Dedifferentiated amniotic fluid mesenchymal stem cell (primary cell): ENCODE data around the gene FBXL16.

Experiments
- DNase-seq: peaks from one replicate; pipeline ENCODE4 v3.0.0-alpha.2; 2016; ENCODE audit errors: extremely low spot score

FBXL16 gene

DNA sequence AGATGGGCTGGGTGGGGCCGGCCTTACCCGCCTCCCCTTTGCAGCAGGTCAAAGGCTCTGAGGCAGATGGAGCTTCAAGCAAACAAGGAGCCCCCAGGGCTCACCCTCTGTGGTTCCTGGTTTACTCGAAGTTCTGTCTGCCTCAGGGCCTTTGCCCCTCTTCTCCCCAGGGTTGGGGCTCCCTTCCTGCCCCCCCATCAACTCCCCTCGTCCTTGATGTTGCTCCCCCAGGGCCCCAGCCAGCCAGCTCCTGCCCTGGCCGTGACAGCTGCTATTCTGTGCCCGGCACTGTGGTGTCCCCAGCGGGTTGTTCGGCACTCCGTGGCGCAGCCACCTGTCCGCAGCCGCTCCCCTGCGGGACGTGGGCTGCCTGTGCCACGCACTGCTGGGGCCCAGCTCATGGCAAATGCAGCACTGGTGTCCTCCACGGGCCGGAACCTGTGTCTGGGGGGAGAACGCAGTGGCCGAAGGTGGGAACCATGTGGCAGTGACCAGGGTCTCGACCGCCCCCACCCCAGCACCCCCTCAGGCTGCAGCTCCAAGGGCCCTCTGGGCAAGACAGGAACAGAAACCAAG lies 5.0 kb upstream of the FBXL16 start:
- DNase-seq = no peak

DNA sequence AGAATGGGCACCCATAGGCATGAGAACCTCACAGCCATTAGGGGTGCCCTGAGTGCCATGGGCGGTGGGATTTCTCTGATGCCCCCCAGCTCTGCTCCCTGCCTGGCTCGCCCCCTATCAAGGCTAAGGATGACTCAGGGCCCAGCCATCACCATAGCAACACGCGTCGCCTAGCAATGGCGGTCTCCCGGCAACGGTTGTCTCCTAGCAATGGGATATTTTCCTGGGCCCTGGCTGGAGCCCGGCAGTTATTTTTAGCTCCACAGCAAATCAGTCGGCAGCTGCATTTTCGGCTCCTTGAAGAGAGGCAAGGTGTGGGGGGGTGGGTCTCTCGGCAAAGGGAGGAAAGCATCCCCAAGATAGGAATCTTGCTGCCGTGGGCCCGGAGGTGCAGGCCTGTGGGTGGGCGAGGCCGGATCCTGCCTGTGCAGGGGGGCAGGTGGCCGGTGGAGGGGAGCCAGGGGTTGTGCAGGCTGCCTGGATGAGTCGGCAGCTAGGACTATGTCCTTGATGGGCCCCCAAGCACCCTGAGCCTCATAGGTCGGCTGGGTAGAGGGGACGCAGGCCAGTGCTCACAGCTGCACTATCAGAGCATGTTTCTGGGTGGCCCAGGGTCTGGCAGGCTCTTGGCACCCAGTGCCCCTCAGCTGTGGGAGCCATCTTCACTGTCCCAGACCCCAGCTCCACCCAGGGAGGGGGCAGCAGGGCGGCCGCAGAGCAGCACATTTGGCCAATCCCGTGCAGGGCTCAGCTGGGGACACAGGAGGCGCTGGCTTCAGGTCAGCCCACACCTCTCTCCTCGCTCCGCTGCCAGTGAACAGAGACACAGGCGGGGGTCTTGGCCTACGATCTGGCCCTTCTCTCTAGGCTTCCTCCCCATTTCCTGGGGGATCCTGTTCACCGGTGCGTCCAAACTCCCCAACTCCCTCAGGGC lies 4.2 kb upstream of the FBXL16 start:
- no peak for DNase-seq

DNA sequence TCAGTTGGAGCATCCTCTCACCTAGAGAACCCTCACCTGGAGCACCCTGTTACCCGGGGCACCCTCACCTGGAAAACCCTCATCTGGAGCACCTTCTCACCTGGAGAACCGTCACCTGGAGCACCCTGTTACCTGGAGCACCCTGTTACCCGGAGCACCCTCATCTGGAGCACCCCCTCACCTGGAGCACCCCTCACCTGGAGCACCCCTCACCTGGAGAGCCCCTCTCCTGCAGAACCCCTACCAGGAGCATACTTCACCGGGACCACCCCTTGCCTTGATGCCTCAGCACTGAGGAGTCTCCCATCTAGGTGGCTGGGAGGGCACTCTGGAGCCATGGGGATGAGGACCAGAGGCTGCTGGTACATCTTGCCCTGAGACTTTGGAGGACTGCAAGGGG lies 3.4 kb upstream of the FBXL16 start:
- no peak for DNase-seq

DNA sequence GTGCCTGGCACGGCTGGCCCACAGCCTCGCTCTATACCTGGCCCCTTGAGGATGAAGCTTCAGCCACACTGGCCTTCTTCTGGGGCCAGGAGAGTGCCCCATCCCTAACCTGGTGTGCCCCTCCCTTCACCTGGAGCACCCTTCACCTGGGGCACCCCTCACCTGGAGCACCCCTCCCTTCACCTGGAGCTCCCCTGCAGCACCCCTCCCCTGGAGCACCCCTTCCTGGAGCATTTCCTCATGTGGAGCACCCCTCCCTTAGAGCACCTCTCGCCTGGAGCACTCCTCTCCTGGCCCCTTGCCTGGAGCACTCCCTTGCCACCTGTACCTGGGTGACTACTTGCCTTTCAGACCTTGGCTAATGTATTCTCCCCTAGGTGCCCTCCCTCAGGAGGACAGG lies 2.4 kb upstream of the FBXL16 start:
- no peak for DNase-seq

DNA sequence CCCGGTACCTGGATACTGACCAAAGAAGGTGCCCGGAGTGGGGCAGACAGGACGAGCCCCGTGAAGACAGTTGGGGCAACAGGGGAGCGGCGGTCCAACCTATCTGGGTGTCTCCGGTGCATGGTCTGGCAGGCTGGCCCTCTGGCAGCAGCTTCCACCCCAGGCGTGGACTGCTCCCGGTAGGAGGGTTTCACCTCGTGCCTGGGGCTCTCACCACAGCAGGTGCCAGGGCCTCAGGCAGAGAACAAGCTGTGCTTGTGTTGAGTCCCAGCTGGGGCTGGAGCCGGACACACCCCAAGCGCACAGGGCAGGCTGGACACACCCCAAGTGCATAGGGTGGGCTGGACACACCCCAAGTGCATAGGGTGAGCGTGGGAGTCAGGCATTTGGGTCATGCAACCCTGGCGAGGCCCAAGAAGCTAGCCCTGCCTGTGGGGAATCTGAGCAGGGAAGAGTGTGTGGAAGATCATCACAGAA lies 1.5 kb upstream of the FBXL16 start:
- no peak for DNase-seq

DNA sequence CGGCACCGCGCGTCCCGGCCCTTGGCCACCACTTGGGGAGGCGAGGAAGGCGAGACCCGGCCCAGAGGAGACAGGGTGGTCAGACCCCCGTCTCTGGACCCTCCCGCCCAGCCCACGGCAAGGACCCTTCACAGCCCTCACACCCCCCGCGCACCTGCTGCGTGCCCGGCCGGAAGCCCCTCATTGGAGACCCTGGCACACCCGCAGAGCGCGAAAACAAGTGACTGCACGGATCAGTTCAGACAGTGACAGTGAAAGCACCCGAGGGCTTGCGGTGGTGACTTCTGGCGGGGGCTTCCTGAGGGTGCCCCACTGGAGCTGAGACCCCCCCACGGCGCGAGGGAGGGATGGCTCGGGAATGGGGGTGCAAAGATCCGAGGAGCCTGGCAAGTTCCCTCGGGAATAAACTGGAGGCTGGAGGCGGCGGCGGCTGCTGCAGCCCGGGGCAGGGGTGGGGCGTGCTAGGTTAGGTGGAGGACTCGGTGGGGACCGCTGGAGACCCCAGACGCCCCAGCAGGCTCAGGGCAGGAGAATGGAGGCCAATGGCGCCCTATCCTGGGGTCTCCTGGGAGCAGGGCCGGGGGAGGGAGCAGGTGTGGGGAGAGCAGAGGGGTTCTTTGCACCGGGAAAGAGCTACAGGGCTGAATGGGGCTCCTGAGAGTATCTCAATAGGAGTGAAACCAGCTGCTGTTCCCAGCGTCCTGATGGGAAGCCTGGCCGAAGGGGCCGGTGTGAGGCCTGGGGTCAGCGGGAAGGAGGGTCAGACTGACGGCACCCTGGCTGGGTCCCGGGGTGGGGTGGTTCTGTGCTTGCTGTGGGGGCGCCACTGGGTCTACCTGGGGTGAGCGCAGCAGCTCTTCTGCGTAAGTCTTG lies 824 bp upstream of the FBXL16 start:
- no peak for DNase-seq

DNA sequence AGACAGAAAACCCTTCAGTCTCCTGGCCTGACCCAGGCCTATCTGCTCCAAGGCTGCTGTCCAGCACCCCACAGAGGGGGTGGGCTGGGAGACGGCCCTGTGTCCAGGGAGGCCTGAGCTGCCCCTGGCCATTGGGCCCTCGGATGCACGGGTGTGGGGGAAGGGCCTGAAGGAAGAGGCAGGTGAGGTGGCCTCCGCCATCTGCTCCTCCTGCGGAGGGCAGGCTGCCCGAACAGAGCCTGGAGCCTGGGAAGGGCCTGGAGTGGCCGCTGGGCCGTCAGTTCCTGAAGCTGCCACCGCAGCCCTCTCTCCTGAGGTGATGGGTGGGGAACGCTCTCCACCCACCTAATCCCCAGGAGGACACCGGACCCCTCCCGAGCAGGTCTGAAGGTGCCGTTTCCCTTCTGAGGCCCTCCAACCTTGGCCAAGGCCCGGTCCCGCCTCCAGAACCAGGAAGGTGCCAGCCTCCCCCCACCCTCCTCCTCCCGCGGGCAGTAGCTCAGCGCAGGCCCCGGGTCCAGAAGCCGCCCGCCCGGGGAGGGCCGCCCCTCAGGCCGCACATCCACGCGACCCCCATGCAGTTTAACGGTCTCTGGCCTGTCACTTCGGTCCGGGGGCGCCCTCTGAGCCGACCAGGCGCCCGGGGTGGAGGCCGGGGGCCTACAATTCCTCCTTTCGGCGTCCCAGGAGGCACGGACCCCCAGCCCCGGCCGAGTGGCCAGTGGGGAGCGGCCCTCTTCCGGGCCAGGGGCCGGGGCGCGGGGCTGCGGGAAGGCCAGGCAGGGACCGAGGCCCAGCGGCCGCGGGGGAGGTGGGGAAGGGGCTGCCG lies 835 bp downstream of the FBXL16 start:
- DNase-seq = no peak

DNA sequence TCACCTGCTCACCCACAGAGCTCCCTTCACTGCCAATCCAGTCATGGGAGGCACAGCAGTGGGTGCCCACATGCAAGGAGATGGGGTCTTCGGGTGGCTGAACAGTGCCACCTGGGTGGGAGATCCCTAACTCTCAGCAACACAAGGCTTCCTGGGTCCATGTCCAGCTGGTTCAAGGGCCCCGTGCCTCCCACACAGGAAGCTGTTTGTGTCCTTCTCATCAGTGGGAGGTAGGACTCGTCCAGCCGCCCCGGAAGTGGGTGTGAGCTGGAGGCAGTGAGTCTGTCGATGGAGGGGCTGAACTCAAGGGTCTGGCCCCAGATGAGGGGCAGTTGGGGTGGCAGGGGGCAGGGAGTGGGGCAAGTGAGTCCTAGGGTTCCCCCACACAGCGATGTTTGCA lies 1.6 kb downstream of the FBXL16 start:
- DNase-seq = no peak

DNA sequence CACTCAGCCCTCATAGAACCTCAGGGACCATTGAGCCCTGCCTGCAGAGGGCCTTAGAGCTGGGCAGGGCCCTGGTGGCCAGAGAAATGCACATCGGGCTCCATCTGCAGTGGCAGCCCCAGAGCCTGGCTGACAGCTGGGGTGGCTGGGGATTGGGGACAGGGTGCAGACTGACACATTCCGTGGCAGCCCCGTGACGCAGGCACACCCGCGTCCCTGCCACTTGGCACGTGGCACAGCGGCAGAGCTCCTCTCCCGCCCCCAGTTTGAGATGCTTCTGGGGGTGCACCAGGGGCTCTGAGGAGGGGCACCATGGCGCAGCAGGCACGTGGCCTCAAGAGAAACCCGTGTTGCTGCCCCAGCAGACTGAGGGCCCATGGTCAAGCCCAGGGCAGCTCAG lies 2.2 kb downstream of the FBXL16 start:
- DNase-seq = no peak

DNA sequence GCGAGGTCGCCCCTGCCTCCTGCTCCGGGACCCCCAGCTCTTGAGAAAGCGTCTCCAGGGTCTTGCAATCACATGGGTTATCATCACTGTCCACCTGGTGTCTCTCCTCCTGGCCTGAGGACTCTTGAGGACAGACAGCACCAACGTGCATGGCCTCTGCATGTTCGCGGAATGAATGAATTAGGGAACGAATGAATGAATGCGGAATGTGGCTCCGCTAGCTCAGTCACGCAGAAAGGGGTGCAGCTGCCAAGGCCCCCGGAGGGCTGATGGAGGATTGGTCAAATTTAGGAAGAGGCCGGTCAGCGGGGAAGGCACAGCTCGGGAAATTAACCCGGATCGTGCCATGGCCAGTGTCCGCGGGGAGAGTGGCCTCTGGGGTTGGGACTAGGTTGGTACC lies 3.3 kb downstream of the FBXL16 start:
- no peak for DNase-seq

DNA sequence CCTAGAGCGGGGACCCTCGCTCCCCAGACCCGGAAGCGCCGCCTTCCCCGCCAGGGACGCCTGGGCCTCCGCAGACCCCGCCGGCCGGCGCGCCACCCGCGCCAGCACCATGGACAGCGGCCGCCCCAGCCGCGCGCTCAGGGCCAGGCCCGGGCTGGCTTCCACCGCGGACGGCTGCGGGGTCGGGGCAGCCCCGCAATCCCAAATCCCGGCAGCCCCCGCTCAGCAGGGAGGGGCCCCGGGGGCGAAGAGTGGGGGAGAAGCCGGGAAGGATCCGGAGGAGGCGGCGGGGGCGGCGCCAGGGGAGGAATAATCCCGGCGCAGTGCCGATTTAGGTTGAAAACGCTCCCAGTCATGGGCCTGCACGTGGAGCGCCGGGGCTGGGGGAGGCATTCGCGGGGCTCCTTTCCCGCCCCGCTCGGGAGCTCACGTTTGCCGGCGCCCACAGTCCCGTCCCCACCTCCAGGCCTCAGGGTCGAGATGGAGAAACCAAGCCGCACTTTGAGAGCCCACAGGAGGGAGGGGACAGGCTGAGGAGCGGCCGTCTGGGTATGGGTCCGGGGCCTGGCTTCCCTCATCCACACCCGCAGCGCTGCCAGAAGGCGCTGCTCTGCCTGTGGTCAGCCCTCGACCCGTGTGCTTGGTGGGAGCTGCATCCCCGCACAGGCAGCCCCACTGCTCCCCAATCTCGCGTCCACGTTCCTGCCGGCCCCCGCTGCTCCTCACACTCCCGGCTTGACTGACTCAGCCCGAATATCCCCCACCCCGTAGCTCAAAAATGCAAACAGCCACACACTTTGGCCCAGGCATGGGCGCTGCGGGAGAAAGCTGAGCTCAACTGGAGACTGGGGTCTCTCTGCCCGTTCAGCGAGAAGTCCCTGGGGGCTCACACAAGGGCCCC lies 4.7 kb downstream of the FBXL16 start:
- no peak for DNase-seq

DNA sequence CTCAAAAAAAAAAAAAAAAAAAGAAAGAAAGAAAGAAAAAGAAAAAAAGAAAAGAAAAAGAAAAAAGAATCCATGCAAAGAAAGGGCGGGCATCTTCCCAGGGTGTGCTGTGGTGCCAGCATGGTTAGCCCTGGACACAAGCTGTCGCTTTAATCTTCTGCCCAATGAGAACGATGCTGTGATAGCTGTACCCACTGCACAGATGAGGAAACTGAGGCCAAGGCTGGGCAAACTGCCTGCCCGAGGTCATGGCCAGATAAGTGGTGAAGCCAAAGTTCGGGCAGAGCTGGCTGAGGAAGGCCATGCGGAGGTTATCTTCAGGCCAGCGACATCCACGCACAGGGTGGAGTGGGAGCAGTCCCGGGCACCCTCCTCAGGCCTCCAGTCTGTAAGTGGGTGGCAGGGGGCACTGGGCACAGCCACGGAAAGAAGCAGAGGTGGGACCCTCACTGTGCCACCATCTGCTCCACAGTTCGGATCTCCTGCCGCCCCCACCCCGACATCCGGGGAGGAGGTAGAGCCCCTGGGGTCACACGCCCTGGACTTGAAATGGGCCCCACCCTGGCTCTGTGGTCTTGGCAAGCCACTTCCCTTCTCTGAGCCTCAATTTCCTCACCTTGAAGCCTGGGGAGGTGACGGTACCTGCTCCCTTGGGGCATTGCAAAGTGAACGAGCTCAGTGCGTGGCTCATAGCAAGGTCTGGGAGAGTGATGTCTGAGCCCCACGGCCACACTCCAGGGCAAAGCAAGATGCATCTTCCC lies 6.5 kb downstream of the FBXL16 start:
- DNase-seq = no peak

DNA sequence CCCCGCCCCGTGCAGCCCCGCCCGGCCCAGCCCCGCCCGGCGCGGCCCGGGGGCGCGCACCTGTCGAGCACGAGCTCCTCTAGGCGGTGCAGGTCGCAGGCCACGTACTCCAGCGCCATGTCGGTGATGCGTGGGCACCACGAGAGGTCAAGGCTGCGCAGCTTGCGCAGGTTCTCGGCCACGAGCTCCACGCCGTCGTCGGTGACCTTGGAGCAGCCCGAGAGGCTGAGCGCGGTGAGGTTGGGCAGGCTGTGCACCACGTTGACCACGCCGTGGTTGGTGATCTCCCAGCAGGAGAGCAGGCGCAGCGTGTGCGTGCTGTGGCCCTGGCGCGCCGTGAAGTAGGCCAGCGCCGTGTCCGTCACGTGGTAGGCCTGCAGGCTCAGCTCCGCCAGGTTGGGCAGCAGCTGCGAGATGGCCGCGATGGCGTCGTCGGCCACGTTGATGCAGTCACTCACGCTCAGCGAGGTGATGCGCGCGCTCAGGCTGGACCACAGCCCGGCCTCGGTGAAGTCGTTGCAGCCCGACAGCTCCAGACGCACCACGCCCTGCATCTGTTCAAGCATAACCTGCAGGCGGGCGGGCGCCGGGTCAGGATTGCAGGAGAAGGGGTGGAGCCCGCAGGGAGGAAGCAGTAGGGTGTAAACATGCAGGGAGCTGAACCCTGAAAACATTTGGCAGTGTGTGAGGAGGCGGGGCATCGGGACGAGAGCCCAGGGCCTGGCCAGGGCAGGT lies 10.1 kb downstream of the FBXL16 start:
- no peak for DNase-seq

DNA sequence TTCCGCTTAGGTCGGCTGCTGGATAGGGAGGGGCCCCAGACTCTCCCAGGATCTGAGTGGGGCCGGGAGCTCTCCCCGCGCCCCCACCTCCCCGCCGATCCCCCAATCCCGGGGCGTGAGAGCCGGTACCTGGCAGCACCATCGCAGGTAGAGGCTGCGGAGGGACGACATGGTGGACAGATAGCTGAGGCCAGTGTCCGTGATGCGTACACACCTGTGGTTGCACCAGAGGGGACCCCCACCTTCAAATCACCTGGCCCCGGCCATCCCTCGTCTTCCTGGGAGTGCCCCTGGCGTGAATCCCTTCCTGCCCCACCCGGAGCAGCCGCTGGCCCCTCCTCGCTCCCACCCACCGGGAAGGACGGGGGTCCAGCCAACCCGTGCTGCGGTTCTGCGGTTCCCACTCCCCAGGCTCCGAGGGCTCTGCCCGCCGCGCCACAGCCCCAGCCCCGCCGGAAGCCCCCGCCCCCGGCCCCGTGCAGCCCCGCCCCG lies 10.7 kb downstream of the FBXL16 start:
- DNase-seq = no peak

DNA sequence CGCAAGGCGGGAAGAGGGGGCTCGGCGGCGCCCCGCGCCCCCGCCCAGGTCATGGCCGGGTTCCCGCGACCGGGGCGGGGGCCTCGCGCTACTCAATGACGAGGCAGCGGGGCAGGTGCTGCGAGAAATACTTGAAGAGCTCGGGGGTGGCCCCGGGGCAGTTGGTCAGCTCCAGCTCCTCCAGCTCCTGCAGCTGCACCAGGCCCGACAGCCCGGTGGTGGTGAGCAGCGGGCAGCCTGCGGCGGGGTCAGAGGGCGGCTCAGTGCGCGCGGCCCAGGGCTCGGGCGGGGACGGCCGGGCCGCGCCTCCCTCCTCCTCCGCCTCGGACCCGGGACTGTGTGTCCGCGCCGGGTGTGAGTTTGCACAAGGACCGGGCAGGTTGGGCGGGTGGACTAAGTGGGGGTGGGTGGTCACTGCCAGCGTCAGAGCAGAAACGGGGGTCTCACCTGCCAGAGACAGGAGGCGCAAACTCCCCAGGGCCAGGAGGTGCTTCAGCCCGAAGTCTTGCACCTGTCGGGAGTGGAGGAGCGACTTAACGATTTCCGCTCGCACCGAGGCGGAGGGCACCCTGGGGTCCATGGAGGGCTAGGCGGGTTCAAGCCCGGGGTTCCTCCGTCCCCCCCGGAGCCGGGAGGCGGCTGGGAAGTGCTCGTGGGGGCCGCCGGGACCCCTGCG lies 11.3 kb downstream of the FBXL16 start:
- no peak for DNase-seq

DNA sequence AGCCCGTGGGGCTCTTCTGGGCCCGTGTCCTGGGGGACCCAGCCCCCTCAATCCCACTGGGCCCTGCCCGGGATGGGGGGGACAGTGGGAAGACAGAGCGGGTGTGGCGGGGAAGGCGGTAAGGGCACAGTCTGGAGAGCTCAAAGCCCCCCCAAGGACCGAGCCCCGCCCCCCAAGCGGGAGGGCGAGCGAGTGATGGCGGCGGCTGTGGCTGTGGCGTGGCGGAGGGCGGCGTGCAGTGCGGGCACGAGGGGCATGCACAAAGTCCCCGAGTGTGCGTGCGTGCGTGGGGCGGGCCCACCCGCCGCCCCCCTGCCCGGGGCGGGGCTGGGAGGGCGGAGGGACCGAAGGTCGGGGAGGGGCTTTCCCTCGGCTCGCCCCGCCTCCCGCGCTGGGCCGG lies 11.8 kb downstream of the FBXL16 start:
- DNase-seq = no peak

DNA sequence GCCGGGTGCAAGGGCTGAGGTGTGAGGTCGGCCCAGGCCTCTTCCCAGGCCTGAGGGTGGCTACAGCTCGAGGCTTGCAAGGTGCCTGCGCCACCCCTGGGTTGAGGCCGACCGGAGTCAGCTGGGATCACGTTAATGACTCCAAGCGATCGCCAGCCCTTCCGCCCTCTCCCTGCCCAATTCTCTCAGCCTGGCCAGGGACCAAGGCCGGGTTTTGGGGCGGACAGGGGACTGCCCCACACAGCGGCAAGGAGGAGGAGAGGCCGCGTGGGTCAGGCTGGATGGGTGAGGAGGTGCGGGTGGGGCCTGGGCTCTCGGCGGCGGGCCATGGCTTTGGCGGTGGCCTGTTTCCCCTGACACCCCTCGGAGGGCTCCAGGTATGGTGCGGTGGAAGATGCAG lies 12.2 kb downstream of the FBXL16 start:
- no peak for DNase-seq
